Measurements from ENCODE around the gene RNF212. TPM values are rescaled to one million over a fixed set of nuclear protein-coding genes. Genes with fewer than 3 reads are reported as not detected.

The RNF212 gene
- polyA plus RNA-seq, 2 of the 4 experiments (the other 2 are of a cell fraction): 3.0 TPM

DNA sequence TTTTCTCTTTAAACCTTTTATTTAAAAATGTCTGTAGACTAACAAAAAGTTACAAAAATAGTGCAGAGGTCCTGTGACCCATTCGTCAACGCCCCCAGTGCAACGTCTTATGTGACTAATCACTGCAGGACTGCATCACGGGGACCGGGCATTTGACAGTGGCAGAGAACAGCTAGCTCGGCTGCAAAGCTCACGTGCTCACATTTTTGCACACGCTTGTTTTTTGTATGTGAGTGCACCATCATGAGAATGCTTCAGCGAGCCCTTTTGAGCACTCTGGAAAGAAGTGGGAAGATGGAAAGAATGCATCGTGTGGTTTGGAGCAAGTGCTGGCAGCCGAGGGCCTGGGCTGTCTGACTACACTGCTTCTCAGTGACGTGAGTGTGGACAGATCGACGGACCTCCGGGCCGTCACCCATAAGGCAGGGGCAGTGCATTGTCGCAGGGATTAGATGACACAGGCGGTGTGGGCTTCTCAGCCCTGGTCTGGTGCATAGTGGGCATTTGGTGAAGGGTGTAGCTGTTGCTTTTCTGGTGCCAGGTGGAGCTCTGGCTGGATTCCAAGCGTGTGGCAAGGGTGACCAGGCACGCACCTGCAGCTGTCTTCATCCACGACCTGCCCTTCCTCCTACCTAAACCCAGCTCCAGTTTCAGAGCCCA lies 41.3 kb upstream of the RNF212 start (continued):
- TF ChIP-seq, protein P1, sequence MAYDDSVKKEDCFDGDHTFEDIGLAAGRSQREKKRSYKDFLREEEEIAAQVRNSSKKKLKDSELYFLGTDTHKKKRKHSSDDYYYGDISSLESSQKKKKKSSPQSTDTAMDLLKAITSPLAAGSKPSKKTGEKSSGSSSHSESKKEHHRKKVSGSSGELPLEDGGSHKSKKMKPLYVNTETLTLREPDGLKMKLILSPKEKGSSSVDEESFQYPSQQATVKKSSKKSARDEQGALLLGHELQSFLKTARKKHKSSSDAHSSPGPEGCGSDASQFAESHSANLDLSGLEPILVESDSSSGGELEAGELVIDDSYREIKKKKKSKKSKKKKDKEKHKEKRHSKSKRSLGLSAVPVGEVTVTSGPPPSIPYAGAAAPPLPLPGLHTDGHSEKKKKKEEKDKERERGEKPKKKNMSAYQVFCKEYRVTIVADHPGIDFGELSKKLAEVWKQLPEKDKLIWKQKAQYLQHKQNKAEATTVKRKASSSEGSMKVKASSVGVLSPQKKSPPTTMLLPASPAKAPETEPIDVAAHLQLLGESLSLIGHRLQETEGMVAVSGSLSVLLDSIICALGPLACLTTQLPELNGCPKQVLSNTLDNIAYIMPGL (CRISPR knock-in tag; IDR thresholded peaks at IDR 0.05; ENCODE audit: borderline replicate concordance): no peak

DNA sequence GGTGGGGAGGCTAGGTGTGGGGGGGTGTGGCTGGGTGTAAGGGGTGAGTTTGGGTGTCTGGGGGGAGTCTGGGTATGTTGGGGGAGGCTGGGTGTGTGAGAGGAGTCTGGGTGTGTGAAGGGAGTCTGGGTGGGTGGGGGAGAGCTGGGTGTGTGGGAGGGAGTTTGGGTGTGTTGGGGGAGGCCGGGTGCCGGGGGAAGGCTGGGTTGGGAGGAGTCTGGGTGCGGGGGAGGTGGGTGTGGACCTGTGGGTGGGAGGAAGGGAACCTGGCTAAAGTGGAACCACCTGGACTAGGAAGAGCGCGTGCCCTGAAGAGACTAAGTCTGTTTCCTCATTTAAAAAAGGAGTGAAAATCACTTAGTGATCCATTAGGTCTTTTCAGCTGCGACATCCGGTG lies 40.8 kb upstream of the RNF212 start:
- TF ChIP-seq KDM1A (IDR thresholded peaks at IDR 0.05; ENCODE audit: low read depth) (no peak), MAFK (IDR thresholded peaks at IDR 0.05; ENCODE audit: partially characterized antibody) (no peak), FOSB (CRISPR knock-in tag; IDR thresholded peaks at IDR 0.05) (no peak), MAZ (IDR thresholded peaks at IDR 0.05; ENCODE audit: borderline replicate concordance, low read depth, low read length) (no peak), HOXB13 (CRISPR knock-in tag; IDR thresholded peaks at IDR 0.05; ENCODE audit: low read depth) (no peak), NFE2L2 (conservative IDR thresholded peaks at IDR 0.05; ENCODE audit: low read length) (no peak), RNF2 (IDR thresholded peaks at IDR 0.05; ENCODE audit: borderline replicate concordance, low read depth) (no peak)
- TF ChIP-seq, protein P2, sequence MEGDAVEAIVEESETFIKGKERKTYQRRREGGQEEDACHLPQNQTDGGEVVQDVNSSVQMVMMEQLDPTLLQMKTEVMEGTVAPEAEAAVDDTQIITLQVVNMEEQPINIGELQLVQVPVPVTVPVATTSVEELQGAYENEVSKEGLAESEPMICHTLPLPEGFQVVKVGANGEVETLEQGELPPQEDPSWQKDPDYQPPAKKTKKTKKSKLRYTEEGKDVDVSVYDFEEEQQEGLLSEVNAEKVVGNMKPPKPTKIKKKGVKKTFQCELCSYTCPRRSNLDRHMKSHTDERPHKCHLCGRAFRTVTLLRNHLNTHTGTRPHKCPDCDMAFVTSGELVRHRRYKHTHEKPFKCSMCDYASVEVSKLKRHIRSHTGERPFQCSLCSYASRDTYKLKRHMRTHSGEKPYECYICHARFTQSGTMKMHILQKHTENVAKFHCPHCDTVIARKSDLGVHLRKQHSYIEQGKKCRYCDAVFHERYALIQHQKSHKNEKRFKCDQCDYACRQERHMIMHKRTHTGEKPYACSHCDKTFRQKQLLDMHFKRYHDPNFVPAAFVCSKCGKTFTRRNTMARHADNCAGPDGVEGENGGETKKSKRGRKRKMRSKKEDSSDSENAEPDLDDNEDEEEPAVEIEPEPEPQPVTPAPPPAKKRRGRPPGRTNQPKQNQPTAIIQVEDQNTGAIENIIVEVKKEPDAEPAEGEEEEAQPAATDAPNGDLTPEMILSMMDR (IDR thresholded peaks at IDR 0.05): no peak
- TF ChIP-seq, protein P3, sequence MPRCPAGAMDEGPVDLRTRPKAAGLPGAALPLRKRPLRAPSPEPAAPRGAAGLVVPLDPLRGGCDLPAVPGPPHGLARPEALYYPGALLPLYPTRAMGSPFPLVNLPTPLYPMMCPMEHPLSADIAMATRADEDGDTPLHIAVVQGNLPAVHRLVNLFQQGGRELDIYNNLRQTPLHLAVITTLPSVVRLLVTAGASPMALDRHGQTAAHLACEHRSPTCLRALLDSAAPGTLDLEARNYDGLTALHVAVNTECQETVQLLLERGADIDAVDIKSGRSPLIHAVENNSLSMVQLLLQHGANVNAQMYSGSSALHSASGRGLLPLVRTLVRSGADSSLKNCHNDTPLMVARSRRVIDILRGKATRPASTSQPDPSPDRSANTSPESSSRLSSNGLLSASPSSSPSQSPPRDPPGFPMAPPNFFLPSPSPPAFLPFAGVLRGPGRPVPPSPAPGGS (IDR thresholded peaks at IDR 0.05): no peak
- H3K9me3 ChIP-seq: no peaks in the 10 kb centered on the region
- ChIA-PET CTCF (interaction anchor here (1.1 kb wide), 1 partner anchor 12 kb away, joined by 3 read pairs; no protein-coding TSS in a partner anchor), POLR2A (no interaction called here)
- H3K4me1 ChIP-seq: no peaks in the 10 kb centered on the region
- H3K4me3 ChIP-seq: no peak overlapping the region
- H3K4me2 ChIP-seq: no peak overlapping the region
- WGBS (ENCODE audit: missing lambda C conversion rate): 89% methylated on average over 4 of the region's 7 CpGs
- no peak for ATAC-seq
- DNase-seq (ENCODE audit: low read depth in 1 of 2, low spot score in 1 of 2): no peak
- no peak overlapping the region for H3K27ac ChIP-seq
- no peak for FAIRE-seq

DNA sequence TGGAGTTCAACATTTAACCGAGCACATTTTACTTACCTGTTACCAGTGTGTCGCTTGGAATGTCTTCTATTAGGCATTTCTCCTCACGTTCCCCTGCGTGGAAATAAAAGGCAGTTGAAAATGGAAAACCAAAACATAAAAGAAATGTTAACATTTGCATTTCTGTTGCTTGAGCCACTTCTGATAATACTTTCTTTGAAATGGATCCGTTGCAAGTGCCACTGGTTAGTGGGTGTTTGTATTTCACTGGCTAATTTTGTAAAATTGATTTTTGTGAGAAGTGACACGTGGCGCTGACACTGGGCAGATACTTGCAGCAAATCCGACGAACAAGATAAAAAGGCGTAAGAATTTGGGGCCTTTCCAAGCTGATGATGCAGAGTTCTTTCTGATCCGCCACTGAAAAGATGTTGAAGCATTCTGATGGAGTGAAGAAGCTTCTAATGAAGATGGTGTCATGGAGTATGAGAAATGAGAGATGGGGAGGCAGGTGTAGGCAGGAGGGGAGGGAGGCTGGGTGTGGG lies 40.3 kb upstream of the RNF212 start:
- ChIA-PET POLR2A (no interaction called here), CTCF (interaction anchor here (1.5 kb wide), 1 partner anchor 192 kb away, joined by 3 read pairs; no protein-coding TSS in a partner anchor)
- no peak overlapping the region for H3K27ac ChIP-seq
- ATAC-seq: no peak
- no peak overlapping the region for H3K4me2 ChIP-seq
- no peaks in the 10 kb centered on the region for H3K4me1 ChIP-seq
- FAIRE-seq: no peak
- H3K4me3 ChIP-seq: no peak overlapping the region
- TF ChIP-seq MYC (IDR thresholded peaks at IDR 0.05; ENCODE audit: borderline replicate concordance, low read length): no peak
- no peak for TF ChIP-seq TP53 (CRISPR knock-in tag; IDR thresholded peaks at IDR 0.05)
- no peak for TF ChIP-seq EHF (CRISPR knock-in tag; IDR thresholded peaks at IDR 0.05)
- TF ChIP-seq, protein P4, sequence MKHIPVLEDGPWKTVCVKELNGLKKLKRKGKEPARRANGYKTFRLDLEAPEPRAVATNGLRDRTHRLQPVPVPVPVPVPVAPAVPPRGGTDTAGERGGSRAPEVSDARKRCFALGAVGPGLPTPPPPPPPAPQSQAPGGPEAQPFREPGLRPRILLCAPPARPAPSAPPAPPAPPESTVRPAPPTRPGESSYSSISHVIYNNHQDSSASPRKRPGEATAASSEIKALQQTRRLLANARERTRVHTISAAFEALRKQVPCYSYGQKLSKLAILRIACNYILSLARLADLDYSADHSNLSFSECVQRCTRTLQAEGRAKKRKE (CRISPR knock-in tag; IDR thresholded peaks at IDR 0.05; ENCODE audit: low read depth): no peak
- TF ChIP-seq, protein P5, sequence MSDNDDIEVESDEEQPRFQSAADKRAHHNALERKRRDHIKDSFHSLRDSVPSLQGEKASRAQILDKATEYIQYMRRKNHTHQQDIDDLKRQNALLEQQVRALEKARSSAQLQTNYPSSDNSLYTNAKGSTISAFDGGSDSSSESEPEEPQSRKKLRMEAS (IDR thresholded peaks at IDR 0.05): no peak
- 84% methylated on average over 11 of the region's 11 CpGs for WGBS (ENCODE audit: missing lambda C conversion rate)
- no peak for DNase-seq (ENCODE audit: low read depth in 1 of 2, low spot score in 1 of 2)
- no peaks in the 10 kb centered on the region for H3K9me3 ChIP-seq
